GM11168 (cell line): ENCODE measurements around the gene CCIN.

Experiments used
- in situ Hi-C: fragments of 300-500 bp; cut with MboI; formaldehyde crosslinking; loops from one replicate; pipeline ENCODE4 v1.12.0; 2022; ENCODE audit warnings: low sequenced_read_pairs; ENCODE audit not compliant: unreplicated experiment

The CCIN gene

GRCh38 chr9:36218011-36218410 lies 48.8 kb downstream of the CCIN start:
- in situ Hi-C loops = no loop called here

GRCh38 chr9:36218411-36218901 lies 49.3 kb downstream of the CCIN start:
- in situ Hi-C loops = no loop called here
